Stomach (tissue), 9 donors: ENCODE measurements around the gene CDH2. TPM values are rescaled to one million over a fixed set of nuclear protein-coding genes. Genes with fewer than 3 reads are reported as not detected.

Experiments used
- DNase-seq, 2 donors: peaks; one replicate each; pipeline versions ENCODE4 v3.0.0 to v3.0.0-alpha.2; 2013 to 2019
- H3K27ac ChIP-seq, 5 donors: fragments of 200-600 bp in 4 of 5; sonication (generic) in 4 of 5; one replicate each; pipeline ENCODE4 v1.5.1; 2013 to 2019; ENCODE audit warnings: mild to moderate bottlenecking in 1 of 5, moderate library complexity in 1 of 5
- H3K27me3 ChIP-seq, 3 donors: fragments of 200-600 bp; sonication (generic); one replicate each; pipeline ENCODE4 v1.5.1; 2017 to 2019; ENCODE audit warnings: mixed run types in 1 of 3
- H3K36me3 ChIP-seq, 4 donors: fragments of 200-600 bp; sonication (generic); 1 replicate in 3 of 4; 2 replicates in 1 of 4; pipeline ENCODE4 v1.5.1; 2016 to 2019
- H3K4me1 ChIP-seq, 4 donors: fragments of 200-600 bp; sonication (generic); one replicate each; pipeline ENCODE4 v1.5.1; 2016 to 2019
- H3K4me3 ChIP-seq, 4 donors: fragments of 200-600 bp; sonication (generic) in 3 of 4; one replicate each; pipeline ENCODE4 v1.5.1; 2016 to 2019; ENCODE audit warnings: mild to moderate bottlenecking in 1 of 4
- H3K9me3 ChIP-seq, 4 donors: fragments of 200-600 bp; sonication (generic); one replicate each; pipeline ENCODE4 v1.5.1; 2016 to 2019
- EP300 ChIP-seq: sonication (generic); formaldehyde crosslinking; IDR thresholded peaks from one replicate; pipeline ENCODE4 v1.6.1; 2017; ENCODE audit warnings: antibody characterized with exemption
- POLR2A ChIP-seq, 4 donors: fragments of 450-650 bp; IDR thresholded peaks; one replicate each; pipeline ENCODE4 v1.6.1; 2016; ENCODE audit warnings: antibody characterized with exemption in 4 of 4, control low read depth in 2 of 4, mild to moderate bottlenecking in 1 of 4, moderate library complexity in 1 of 4
- POLR2AphosphoS5 ChIP-seq, 3 donors: sonication (generic); formaldehyde crosslinking; IDR thresholded peaks; one replicate each; pipeline ENCODE4 v1.6.1; 2016; ENCODE audit warnings: antibody characterized with exemption in 3 of 3
- WGBS, 5 donors: extraction: QIAGEN DNeasy Blood & Tissue Kit in 3 of 5; methylation state at CpG; one replicate each; pipeline versions ENCODE4 v1.1.5 to v1.1.7; 2013 to 2018; 5-methylcytosine and 5-hydroxymethylcytosine counted together
- intact Hi-C: fragments of 100-400 bp; cut with DNase I; formaldehyde crosslinking; loops from one replicate; pipeline ENCODE4 v1.15.1; 2023; ENCODE audit warnings: low total_unique reads
- polyA plus RNA-seq, 3 donors: library from polyadenylated mRNA; stranded (reverse); fragments of 200-250 nt; gene quantifications; one replicate each; pipeline ENCODE4 v1.2.3, GENCODE V29; 2013
- total RNA-seq, 5 donors: library from RNA; depleted of rRNA; stranded (reverse); fragments of >200 nt; gene quantifications; one replicate each; pipeline versions ENCODE4 v1.1.0 to v1.2.3, GENCODE V29; 2014 to 2016
- TF ChIP-seq, protein P1 (sequence below), 7 experiments: fragments of 450-650 bp in 4 of 7; fragments of 200-600 bp in 3 of 7; sonication (generic) in 3 of 7; IDR thresholded peaks; one replicate each; pipeline ENCODE4 v1.5.1; 2016 to 2019; ENCODE audit warnings: antibody characterized with exemption in 7 of 7, control low read depth in 2 of 7, mild to moderate bottlenecking in 1 of 7
- donor health status: healthy with polysubstance abuse.
- donor health status: Bipolar disorder and iron deficiency.
- donor health status: healthy.

Gene CDH2
- total and polyA plus RNA-seq, 8 donors = 0.58 to 21.9 (median 5.7) TPM

GRCh38 chr18:28112056-28112470 lies 64.9 kb downstream of the CDH2 start:
- no peaks in the 10 kb centered on the region for H3K27me3 ChIP-seq
- H3K27ac ChIP-seq = no peak overlapping the region
- H3K4me3 ChIP-seq = no peak overlapping the region
- H3K4me1 ChIP-seq = peaks cover 0 to 10% (median 0%) of the 10 kb centered on the region in 4 donors
- DNase-seq = no peak
- TF ChIP-seq, protein P1, sequence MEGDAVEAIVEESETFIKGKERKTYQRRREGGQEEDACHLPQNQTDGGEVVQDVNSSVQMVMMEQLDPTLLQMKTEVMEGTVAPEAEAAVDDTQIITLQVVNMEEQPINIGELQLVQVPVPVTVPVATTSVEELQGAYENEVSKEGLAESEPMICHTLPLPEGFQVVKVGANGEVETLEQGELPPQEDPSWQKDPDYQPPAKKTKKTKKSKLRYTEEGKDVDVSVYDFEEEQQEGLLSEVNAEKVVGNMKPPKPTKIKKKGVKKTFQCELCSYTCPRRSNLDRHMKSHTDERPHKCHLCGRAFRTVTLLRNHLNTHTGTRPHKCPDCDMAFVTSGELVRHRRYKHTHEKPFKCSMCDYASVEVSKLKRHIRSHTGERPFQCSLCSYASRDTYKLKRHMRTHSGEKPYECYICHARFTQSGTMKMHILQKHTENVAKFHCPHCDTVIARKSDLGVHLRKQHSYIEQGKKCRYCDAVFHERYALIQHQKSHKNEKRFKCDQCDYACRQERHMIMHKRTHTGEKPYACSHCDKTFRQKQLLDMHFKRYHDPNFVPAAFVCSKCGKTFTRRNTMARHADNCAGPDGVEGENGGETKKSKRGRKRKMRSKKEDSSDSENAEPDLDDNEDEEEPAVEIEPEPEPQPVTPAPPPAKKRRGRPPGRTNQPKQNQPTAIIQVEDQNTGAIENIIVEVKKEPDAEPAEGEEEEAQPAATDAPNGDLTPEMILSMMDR (IDR thresholded peaks at IDR 0.05) = no peak
- TF ChIP-seq POLR2A (IDR thresholded peaks at IDR 0.05) (no peak), EP300 (no peak), POLR2AphosphoS5 (IDR thresholded peaks at IDR 0.05) (no peak)
- intact Hi-C loops = no loop called here
- H3K9me3 ChIP-seq = no peaks in the 10 kb centered on the region
- 36 to 48% (median 43%) methylated on average over 5 of the region's 5 CpGs for WGBS, 5 donors
- no peaks in the 10 kb centered on the region for H3K36me3 ChIP-seq

DNA sequence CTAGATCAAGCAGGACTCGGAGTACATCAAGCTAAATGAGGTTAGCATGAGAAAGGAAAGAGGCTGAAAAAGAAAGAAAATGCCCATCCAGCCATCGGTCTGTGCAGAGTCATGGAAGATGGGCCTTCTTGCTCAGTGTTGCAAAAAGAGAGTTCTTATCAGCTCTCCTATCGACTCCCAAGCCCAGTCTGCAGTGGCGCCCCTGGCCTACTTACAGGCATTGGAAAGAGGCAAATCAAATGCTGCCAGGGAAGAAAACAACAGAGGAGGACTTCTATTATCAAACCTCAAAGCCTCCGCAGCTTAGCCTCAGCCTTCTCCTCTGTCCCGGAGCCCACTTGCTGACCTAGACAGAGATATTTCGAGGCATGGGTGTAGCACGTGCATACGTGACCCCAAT lies 66.0 kb downstream of the CDH2 start:
- no peak overlapping the region for H3K27ac ChIP-seq
- H3K4me1 ChIP-seq = peaks cover 0 to 10% (median 0%) of the 10 kb centered on the region in 4 donors
- intact Hi-C loops = no loop called here
- TF ChIP-seq POLR2A (IDR thresholded peaks at IDR 0.05) (no peak), EP300 (no peak), POLR2AphosphoS5 (IDR thresholded peaks at IDR 0.05) (no peak)
- TF ChIP-seq, protein P1 (IDR thresholded peaks at IDR 0.05) = no peak
- no peaks in the 10 kb centered on the region for H3K36me3 ChIP-seq
- H3K9me3 ChIP-seq = no peaks in the 10 kb centered on the region
- no peaks in the 10 kb centered on the region for H3K27me3 ChIP-seq
- H3K4me3 ChIP-seq = no peak overlapping the region
- 89 to 93% (median 92%) methylated on average over 9 of the region's 9 CpGs for WGBS, 5 donors
- DNase-seq = no peak

GRCh38 chr18:28109781-28110560 lies 67.0 kb downstream of the CDH2 start:
- TF ChIP-seq EP300 = no peak
- no peak for TF ChIP-seq POLR2A (IDR thresholded peaks at IDR 0.05)
- TF ChIP-seq, protein P1 (IDR thresholded peaks at IDR 0.05) = no peak
- TF ChIP-seq POLR2AphosphoS5 (IDR thresholded peaks at IDR 0.05) = no peak
- Histone ChIP-seq H3K4me3 (no peak overlapping the region), H3K4me1 (peaks cover 0 to 10% (median 0%) of the 10 kb centered on the region in 4 donors), H3K36me3 (no peaks in the 10 kb centered on the region), H3K9me3 (no peaks in the 10 kb centered on the region), H3K27ac (no peak overlapping the region), H3K27me3 (no peaks in the 10 kb centered on the region)
- intact Hi-C loops = no loop called here
- 73 to 84% (median 79%) methylated on average over 5 of the region's 5 CpGs for WGBS, 5 donors
- peak in 1 of 2 donors; percentile 10 for DNase-seq

DNA sequence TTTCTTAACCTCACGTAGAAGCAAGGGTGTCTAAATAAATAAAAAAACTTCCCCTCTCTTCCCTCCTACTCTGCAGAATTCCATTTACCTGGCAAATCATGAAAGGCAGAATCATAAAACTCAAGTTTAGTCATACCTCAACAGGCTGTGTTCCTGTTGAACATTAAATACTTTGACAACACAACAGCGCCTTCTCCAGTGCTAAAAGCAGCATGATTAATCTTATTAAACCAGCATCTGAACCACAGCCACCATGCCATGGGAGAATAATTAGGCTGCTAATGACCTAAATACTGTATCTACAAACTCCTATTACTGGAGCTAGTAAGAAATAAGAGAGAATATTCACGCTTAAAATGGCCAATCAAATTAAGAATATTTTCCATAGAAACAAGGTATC lies 68.1 kb downstream of the CDH2 start:
- Histone ChIP-seq H3K9me3 (no peaks in the 10 kb centered on the region), H3K27me3 (no peaks in the 10 kb centered on the region), H3K4me3 (no peak overlapping the region), H3K27ac (no peak overlapping the region), H3K4me1 (peaks cover 0 to 10% (median 0%) of the 10 kb centered on the region in 4 donors), H3K36me3 (no peaks in the 10 kb centered on the region)
- TF ChIP-seq EP300 = no peak
- TF ChIP-seq, protein P1 (IDR thresholded peaks at IDR 0.05) = no peak
- TF ChIP-seq POLR2AphosphoS5 (IDR thresholded peaks at IDR 0.05) = no peak
- no peak for TF ChIP-seq POLR2A (IDR thresholded peaks at IDR 0.05)
- 46 to 84% (median 71%) methylated on average over 3 of the region's 3 CpGs for WGBS, 5 donors
- peak in 1 of 2 donors; percentile 36 for DNase-seq
- intact Hi-C loops = no loop called here
